Measurements from ENCODE around the gene KIDINS220. TPM values are rescaled to one million over a fixed set of nuclear protein-coding genes. Genes with fewer than 3 reads are reported as not detected.
A peak's percentile ranks its signal among the peaks of the same experiment; 100 is the strongest.

Gene KIDINS220
- total and polyA plus RNA-seq, 5 experiments from 2014 or later = 19.3 to 54.1 (median 27.2) TPM

- no peak overlapping the region for H3K4me3 Mint-ChIP-seq
- peak overlapping the region in 2 of 10 donors; percentile 13 to 25 for H3K27ac Mint-ChIP-seq
- POLR2A ChIA-PET = no interaction called here
- ATAC-seq (no peak), DNase-seq (no peak)
- H3K36me3 Mint-ChIP-seq = peaks cover 24 to 97% (median 27%) of the 10 kb centered on the region in 3 donors
- H3K27me3 Mint-ChIP-seq = no peaks in the 10 kb centered on the region
- peaks cover 9 to 24% (median 21%) of the 10 kb centered on the region in 4 donors for H3K4me1 Mint-ChIP-seq
- H3K9me3 Mint-ChIP-seq = no peaks in the 10 kb centered on the region
Observed at GRCh38 chr2:8798393-8798792, 39.0 kb downstream of the KIDINS220 start.

GRCh38 chr2:8797682-8798081 is 39.7 kb downstream of the KIDINS220 start:
- H3K4me1 Mint-ChIP-seq = peaks cover 9 to 24% (median 21%) of the 10 kb centered on the region in 4 donors

GRCh38 chr2:8796878-8797550 is 40.4 kb downstream of the KIDINS220 start:
- peaks cover 12 to 94% (median 23%) of the 10 kb centered on the region in 3 donors for H3K36me3 Mint-ChIP-seq
- ATAC-seq (peak in 1 of 2 donors; percentile 50), DNase-seq (peak in 2 of 10 donors; percentile 4 to 21)
- H3K27me3 Mint-ChIP-seq = no peaks in the 10 kb centered on the region
- H3K4me1 Mint-ChIP-seq = peaks cover 9 to 24% (median 17%) of the 10 kb centered on the region in 4 donors
- peak overlapping the region in 5 of 10 donors; percentile 8 to 51 (median 33) for H3K4me3 Mint-ChIP-seq
- H3K9me3 Mint-ChIP-seq = no peaks in the 10 kb centered on the region
- peak overlapping the region in 9 of 10 donors; percentile 16 to 81 (median 67) for H3K27ac Mint-ChIP-seq
- POLR2A ChIA-PET = no interaction called here

More at GRCh38 chr2:8797682-8798081, 39.7 kb downstream of the KIDINS220 start:
- Mint-ChIP-seq H3K9me3 (no peaks in the 10 kb centered on the region), H3K27ac (peak overlapping the region in 3 of 10 donors; percentile 42 to 79 (median 67)), H3K4me3 (no peak overlapping the region), H3K36me3 (peaks cover 18 to 94% (median 27%) of the 10 kb centered on the region in 3 donors), H3K27me3 (no peaks in the 10 kb centered on the region)
- DNase-seq (no peak), ATAC-seq (no peak)
- POLR2A ChIA-PET = no interaction called here

- Mint-ChIP-seq H3K27ac (peak overlapping the region in 5 of 10 donors; percentile 5 to 76 (median 39)), H3K9me3 (no peaks in the 10 kb centered on the region), H3K4me3 (no peak overlapping the region), H3K27me3 (no peaks in the 10 kb centered on the region), H3K4me1 (peaks cover 9 to 24% (median 17%) of the 10 kb centered on the region in 4 donors), H3K36me3 (peaks cover 12 to 92% (median 21%) of the 10 kb centered on the region in 3 donors)
- no peak for DNase-seq
- POLR2A ChIA-PET = no interaction called here
- no peak for ATAC-seq
Observed at GRCh38 chr2:8796315-8796848, 41.0 kb downstream of the KIDINS220 start.

GRCh38 chr2:8794923-8795825 is 42.2 kb downstream of the KIDINS220 start:
- no peaks in the 10 kb centered on the region for H3K9me3 Mint-ChIP-seq
- H3K4me1 Mint-ChIP-seq = peaks cover 9 to 24% (median 17%) of the 10 kb centered on the region in 4 donors
- H3K27me3 Mint-ChIP-seq = no peaks in the 10 kb centered on the region
- no peak overlapping the region for H3K27ac Mint-ChIP-seq
- ATAC-seq (no peak), DNase-seq (no peak)
- H3K36me3 Mint-ChIP-seq = peaks cover 21 to 91% (median 25%) of the 10 kb centered on the region in 3 donors
- POLR2A ChIA-PET = no interaction called here
- no peak overlapping the region for H3K4me3 Mint-ChIP-seq

GRCh38 chr2:8790739-8791162 is 46.7 kb downstream of the KIDINS220 start:
- H3K4me3 Mint-ChIP-seq = no peak overlapping the region
- H3K27me3 Mint-ChIP-seq = no peaks in the 10 kb centered on the region
- no peaks in the 10 kb centered on the region for H3K4me1 Mint-ChIP-seq
- H3K27ac Mint-ChIP-seq = no peak overlapping the region
- H3K9me3 Mint-ChIP-seq = no peaks in the 10 kb centered on the region
- H3K36me3 Mint-ChIP-seq = peaks cover 36 to 86% (median 40%) of the 10 kb centered on the region in 3 donors
- DNase-seq (no peak), ATAC-seq (no peak)
- POLR2A ChIA-PET = no interaction called here

- no peak for ATAC-seq
- Mint-ChIP-seq H3K4me3 (no peak overlapping the region), H3K9me3 (no peaks in the 10 kb centered on the region), H3K27ac (no peak overlapping the region), H3K4me1 (peaks cover 3 to 18% (median 5%) of the 10 kb centered on the region in 4 donors), H3K27me3 (no peaks in the 10 kb centered on the region), H3K36me3 (peaks cover 25 to 90% (median 61%) of the 10 kb centered on the region in 3 donors)
- DNase-seq = no peak
- POLR2A ChIA-PET = no interaction called here
Observed at GRCh38 chr2:8786463-8786862, 51.0 kb downstream of the KIDINS220 start.

- Mint-ChIP-seq H3K9me3 (no peaks in the 10 kb centered on the region), H3K27me3 (no peaks in the 10 kb centered on the region), H3K4me1 (peaks cover 3 to 16% (median 7%) of the 10 kb centered on the region in 4 donors), H3K4me3 (no peak overlapping the region), H3K27ac (no peak overlapping the region), H3K36me3 (peaks cover 26 to 93% (median 57%) of the 10 kb centered on the region in 3 donors)
- no peak for ATAC-seq
- DNase-seq = no peak
- POLR2A ChIA-PET = no interaction called here
Observed at GRCh38 chr2:8779795-8780671, 57.4 kb downstream of the KIDINS220 start.

GRCh38 chr2:8774371-8774770 is 63.0 kb downstream of the KIDINS220 start:
- Mint-ChIP-seq H3K4me1 (peaks cover 0 to 4% (median 0%) of the 10 kb centered on the region in 4 donors), H3K4me3 (no peak overlapping the region), H3K36me3 (peaks cover 23 to 81% (median 37%) of the 10 kb centered on the region in 3 donors), H3K27ac (peak overlapping the region in 2 of 10 donors; percentile 8 to 20), H3K9me3 (no peaks in the 10 kb centered on the region), H3K27me3 (no peaks in the 10 kb centered on the region)
- POLR2A ChIA-PET = no interaction called here
- ATAC-seq (no peak), DNase-seq (no peak)

GRCh38 chr2:8767324-8767723 is 70.1 kb downstream of the KIDINS220 start:
- Mint-ChIP-seq H3K4me1 (peaks cover 0 to 8% (median 0%) of the 10 kb centered on the region in 4 donors), H3K9me3 (no peaks in the 10 kb centered on the region), H3K27me3 (no peaks in the 10 kb centered on the region), H3K4me3 (no peak overlapping the region), H3K27ac (peak overlapping the region in 1 of 10 donors; percentile 60), H3K36me3 (peaks cover 4 to 71% (median 23%) of the 10 kb centered on the region in 3 donors)
- ATAC-seq (no peak), DNase-seq (no peak)
- POLR2A ChIA-PET = no interaction called here

- POLR2A ChIA-PET = no interaction called here
- no peaks in the 10 kb centered on the region for H3K27me3 Mint-ChIP-seq
- peaks cover 0 to 5% (median 3%) of the 10 kb centered on the region in 9 donors for H3K9me3 Mint-ChIP-seq
- peaks cover 0 to 9% (median 0%) of the 10 kb centered on the region in 4 donors for H3K4me1 Mint-ChIP-seq
- DNase-seq (peak in 3 of 10 donors; percentile 12 to 23 (median 16)), ATAC-seq (no peak)
- no peak overlapping the region for H3K27ac Mint-ChIP-seq
- no peak overlapping the region for H3K4me3 Mint-ChIP-seq
- peaks cover 14 to 70% (median 42%) of the 10 kb centered on the region in 3 donors for H3K36me3 Mint-ChIP-seq
Observed at GRCh38 chr2:8761529-8762164, 75.8 kb downstream of the KIDINS220 start.

All from naive thymus-derived CD8-positive, alpha-beta T cell (primary cell).